ENCODE results near the gene ARHGAP26. TPM values are rescaled to one million over a fixed set of nuclear protein-coding genes. Genes with fewer than 3 reads are reported as not detected.

ARHGAP26 gene
- total RNA-seq, 1 donor from 2014 or later, result 20.1 TPM

DNA sequence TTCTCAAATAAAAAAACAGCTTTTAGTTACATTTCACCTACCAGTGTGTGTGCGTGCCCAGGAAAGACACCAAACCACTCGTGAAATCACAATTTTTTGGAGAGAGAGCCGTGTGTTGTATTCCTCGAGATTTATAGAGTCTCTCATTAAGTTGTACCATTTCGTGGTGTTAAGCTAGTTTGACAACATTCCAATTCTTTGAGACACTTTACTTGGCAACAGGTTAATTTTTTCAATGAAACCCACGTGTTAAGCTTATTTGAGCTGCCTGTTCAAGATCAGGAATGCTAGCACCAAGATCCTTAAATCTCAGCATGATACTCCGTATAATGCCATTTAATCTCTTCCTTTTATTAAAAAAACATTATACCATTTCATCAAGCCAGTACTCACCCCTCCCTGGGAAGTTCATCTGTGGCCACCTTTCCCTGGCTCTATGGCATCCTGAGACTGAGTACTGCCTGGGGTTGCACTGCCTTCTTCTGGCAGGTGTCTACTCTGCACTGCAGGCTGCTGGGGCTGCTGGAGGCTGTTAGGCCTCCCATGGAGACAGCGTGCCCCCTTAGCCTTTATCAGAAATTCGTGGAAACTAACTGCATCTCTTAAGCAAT lies 143.7 kb downstream of the ARHGAP26 start:
- H3K4me1 Mint-ChIP-seq (ENCODE audit: low read depth, unreplicated experiment), result peaks cover 8% of the 10 kb centered on the region
- H3K4me3 Mint-ChIP-seq (ENCODE audit: unreplicated experiment), result no peak overlapping the region
- DNase-seq, result no peak
- H3K27me3 Mint-ChIP-seq (ENCODE audit: unreplicated experiment), result no peaks in the 10 kb centered on the region
- TF ChIP-seq, protein P1, sequence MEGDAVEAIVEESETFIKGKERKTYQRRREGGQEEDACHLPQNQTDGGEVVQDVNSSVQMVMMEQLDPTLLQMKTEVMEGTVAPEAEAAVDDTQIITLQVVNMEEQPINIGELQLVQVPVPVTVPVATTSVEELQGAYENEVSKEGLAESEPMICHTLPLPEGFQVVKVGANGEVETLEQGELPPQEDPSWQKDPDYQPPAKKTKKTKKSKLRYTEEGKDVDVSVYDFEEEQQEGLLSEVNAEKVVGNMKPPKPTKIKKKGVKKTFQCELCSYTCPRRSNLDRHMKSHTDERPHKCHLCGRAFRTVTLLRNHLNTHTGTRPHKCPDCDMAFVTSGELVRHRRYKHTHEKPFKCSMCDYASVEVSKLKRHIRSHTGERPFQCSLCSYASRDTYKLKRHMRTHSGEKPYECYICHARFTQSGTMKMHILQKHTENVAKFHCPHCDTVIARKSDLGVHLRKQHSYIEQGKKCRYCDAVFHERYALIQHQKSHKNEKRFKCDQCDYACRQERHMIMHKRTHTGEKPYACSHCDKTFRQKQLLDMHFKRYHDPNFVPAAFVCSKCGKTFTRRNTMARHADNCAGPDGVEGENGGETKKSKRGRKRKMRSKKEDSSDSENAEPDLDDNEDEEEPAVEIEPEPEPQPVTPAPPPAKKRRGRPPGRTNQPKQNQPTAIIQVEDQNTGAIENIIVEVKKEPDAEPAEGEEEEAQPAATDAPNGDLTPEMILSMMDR (IDR thresholded peaks at IDR 0.05; ENCODE audit: partially characterized antibody, unreplicated experiment), result no peak
- H3K36me3 Mint-ChIP-seq (ENCODE audit: unreplicated experiment), result no peaks in the 10 kb centered on the region
- H3K9me3 Mint-ChIP-seq (ENCODE audit: unreplicated experiment), result peaks cover 3% of the 10 kb centered on the region
- no peak overlapping the region for H3K27ac Mint-ChIP-seq (ENCODE audit: unreplicated experiment)

DNA sequence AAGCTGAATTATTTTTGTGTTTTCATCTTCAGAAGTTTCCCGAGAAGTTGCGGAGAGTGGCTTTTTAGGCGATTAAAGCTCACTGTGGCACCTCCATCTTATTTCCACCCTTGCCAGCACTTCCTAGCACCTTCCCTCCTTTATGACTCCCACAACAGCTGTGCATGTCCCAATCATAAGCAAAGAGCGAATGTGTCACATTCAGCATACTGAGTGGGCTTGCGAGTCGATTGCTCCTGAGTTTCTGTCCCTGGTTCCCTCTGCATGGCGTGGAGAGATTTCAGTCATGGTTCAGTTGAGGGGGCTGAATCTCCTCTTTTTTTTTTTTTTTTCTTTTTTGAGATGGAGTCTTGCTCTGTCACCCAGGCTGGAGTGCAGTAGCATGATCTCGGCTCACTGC lies 144.9 kb downstream of the ARHGAP26 start:
- TF ChIP-seq, protein P1 (IDR thresholded peaks at IDR 0.05; ENCODE audit: partially characterized antibody, unreplicated experiment), result no peak
- Mint-ChIP-seq H3K4me3 (ENCODE audit: unreplicated experiment) (no peak overlapping the region), H3K4me1 (ENCODE audit: low read depth, unreplicated experiment) (peaks cover 6% of the 10 kb centered on the region), H3K9me3 (ENCODE audit: unreplicated experiment) (peaks cover 2% of the 10 kb centered on the region), H3K27me3 (ENCODE audit: unreplicated experiment) (no peaks in the 10 kb centered on the region), H3K36me3 (ENCODE audit: unreplicated experiment) (no peaks in the 10 kb centered on the region), H3K27ac (ENCODE audit: unreplicated experiment) (no peak overlapping the region)
- no peak for DNase-seq

DNA sequence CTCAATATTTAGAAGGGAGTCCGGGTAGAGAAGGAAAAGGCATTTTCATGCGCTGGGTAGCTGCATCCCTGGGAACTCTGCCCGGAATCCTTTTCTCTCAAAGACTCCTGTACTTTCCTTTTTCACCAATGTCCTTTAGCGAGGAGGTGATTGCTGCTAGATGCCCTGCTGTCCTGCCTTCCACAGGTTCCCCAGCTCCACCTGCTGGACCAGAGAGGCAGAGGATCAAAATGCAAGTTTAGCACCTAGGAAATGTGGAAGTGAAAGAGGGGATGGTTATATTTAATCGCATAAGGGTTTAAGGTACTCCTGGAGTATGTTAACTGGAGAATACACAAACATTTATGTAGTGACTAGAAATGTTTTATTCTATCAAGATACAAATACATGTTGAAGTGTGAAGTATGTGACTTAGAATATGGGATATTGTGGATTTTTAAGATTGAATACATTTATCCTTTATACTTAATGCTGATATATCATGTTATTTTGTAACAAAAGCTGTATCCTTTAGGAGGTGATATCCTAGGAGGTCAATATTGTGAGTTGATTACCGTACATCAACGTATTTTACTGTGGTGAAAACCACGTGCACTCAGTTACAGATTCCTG lies 145.7 kb downstream of the ARHGAP26 start:
- TF ChIP-seq, protein P1 (IDR thresholded peaks at IDR 0.05; ENCODE audit: partially characterized antibody, unreplicated experiment), result peak; percentile 53
- no peaks in the 10 kb centered on the region for H3K27me3 Mint-ChIP-seq (ENCODE audit: unreplicated experiment)
- no peak overlapping the region for H3K4me3 Mint-ChIP-seq (ENCODE audit: unreplicated experiment)
- no peak overlapping the region for H3K27ac Mint-ChIP-seq (ENCODE audit: unreplicated experiment)
- peaks cover 2% of the 10 kb centered on the region for H3K9me3 Mint-ChIP-seq (ENCODE audit: unreplicated experiment)
- no peaks in the 10 kb centered on the region for H3K36me3 Mint-ChIP-seq (ENCODE audit: unreplicated experiment)
- H3K4me1 Mint-ChIP-seq (ENCODE audit: low read depth, unreplicated experiment), result peaks cover 5% of the 10 kb centered on the region
- peak; percentile 63 for DNase-seq

DNA sequence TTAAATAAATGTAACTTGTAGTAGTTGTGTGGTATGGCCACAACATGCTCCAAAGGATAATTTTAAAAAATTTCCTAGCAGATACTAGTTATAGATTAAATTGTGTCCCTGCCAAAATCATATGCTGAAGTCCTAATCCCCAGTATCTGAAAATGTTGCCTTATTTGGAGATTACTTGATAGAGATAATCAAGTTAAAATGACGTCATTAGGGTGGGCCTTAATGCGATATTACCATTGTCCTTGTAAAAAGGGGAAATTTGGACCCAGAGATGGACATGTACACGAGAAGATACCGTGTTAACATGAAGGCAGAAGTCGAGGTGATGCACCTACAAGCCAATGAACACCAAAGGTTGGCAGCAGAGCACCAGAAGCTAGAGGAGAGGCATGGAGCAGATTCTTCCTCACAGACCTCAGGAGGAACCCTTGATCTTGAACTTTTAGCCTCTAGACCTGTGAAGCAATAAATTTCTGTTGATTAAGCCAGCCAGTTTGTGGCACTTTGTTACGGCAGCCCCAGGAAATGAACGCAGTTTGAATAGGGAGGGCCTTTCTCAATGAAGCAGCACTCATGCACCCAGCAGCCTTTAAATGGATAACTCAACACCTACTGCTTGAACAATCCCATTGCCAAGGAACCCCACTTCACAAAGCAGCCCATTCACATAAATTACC lies 148.9 kb downstream of the ARHGAP26 start:
- H3K4me1 Mint-ChIP-seq (ENCODE audit: low read depth, unreplicated experiment), result no peaks in the 10 kb centered on the region
- no peak overlapping the region for H3K4me3 Mint-ChIP-seq (ENCODE audit: unreplicated experiment)
- TF ChIP-seq, protein P1 (IDR thresholded peaks at IDR 0.05; ENCODE audit: partially characterized antibody, unreplicated experiment), result no peak
- H3K27me3 Mint-ChIP-seq (ENCODE audit: unreplicated experiment), result no peaks in the 10 kb centered on the region
- H3K9me3 Mint-ChIP-seq (ENCODE audit: unreplicated experiment), result peaks cover 2% of the 10 kb centered on the region
- no peak overlapping the region for H3K27ac Mint-ChIP-seq (ENCODE audit: unreplicated experiment)
- no peaks in the 10 kb centered on the region for H3K36me3 Mint-ChIP-seq (ENCODE audit: unreplicated experiment)
- no peak for DNase-seq

All from glutamatergic neuron (in vitro differentiated cells).